CD14-positive monocyte (primary cell): ENCODE data around the gene MEG3. TPM values are rescaled to one million over a fixed set of nuclear protein-coding genes. Genes with fewer than 3 reads are reported as not detected.

ENCODE experiments used
- DNase-seq, 3 donors: peaks; one replicate each; pipeline ENCODE4 v3.0.0-alpha.2; 2011 to 2022
- H2AFZ ChIP-seq: 2 replicates; pipeline ENCODE4 v1.6.0; 2012; ENCODE audit warnings: mild to moderate bottlenecking, low read depth, low read length, inconsistent platforms; ENCODE audit not compliant: insufficient read depth, poor library complexity, severe bottlenecking
- H3K27ac ChIP-seq, 2 donors: 1 replicate in 1 of 2; 2 replicates in 1 of 2; pipeline ENCODE4 v1.5.1; 2012 to 2013; ENCODE audit warnings: low read length in 2 of 2, control low read depth in 1 of 2, inconsistent platforms in 1 of 2, low read depth in 1 of 2, mild to moderate bottlenecking in 1 of 2
- H3K27me3 ChIP-seq, 2 donors: one replicate each; pipeline versions ENCODE4 v1.6.0 to v1.6.1; 2011 to 2013; ENCODE audit warnings: low read length in 2 of 2; ENCODE audit not compliant: control insufficient read depth in 2 of 2, insufficient read depth in 2 of 2
- H3K36me3 ChIP-seq, 2 donors: replicated peaks in 1 of 2; 1 replicate in 1 of 2; 2 replicates in 1 of 2; pipeline versions ENCODE4 v1.5.1 to v1.6.1; 2012 to 2013; ENCODE audit warnings: low read length in 2 of 2, control low read depth in 1 of 2, inconsistent platforms in 1 of 2, mild to moderate bottlenecking in 1 of 2; ENCODE audit not compliant: insufficient read depth in 2 of 2, control insufficient read depth in 1 of 2
- H3K4me1 ChIP-seq, 2 donors: 1 replicate in 1 of 2; 2 replicates in 1 of 2; pipeline versions ENCODE4 v1.5.1 to v1.6.1; 2012 to 2013; ENCODE audit warnings: low read length in 2 of 2, control low read depth in 1 of 2, inconsistent platforms in 1 of 2, mild to moderate bottlenecking in 1 of 2, moderate library complexity in 1 of 2; ENCODE audit not compliant: insufficient read depth in 2 of 2, control insufficient read depth in 1 of 2
- H3K4me2 ChIP-seq: replicated peaks from 2 replicates; pipeline ENCODE3; 2012; ENCODE audit warnings: low read length, moderate library complexity, mild to moderate bottlenecking; ENCODE audit not compliant: poor library complexity, severe bottlenecking; ENCODE audit errors: extremely low read depth
- H3K4me3 ChIP-seq, 3 experiments: fragments of 200-600 bp in 1 of 3; sonication (generic) in 1 of 3; replicated peaks in 1 of 3; 1 replicate in 2 of 3; 2 replicates in 1 of 3; pipeline ENCODE4 v1.5.1; 2011 to 2013; ENCODE audit warnings: low read length in 3 of 3, mild to moderate bottlenecking in 3 of 3, control low read depth in 2 of 3, low read depth in 2 of 3, inconsistent platforms in 1 of 3, moderate library complexity in 1 of 3
- H3K79me2 ChIP-seq: 2 replicates; pipeline ENCODE4 v1.6.0; 2012; ENCODE audit warnings: mild to moderate bottlenecking, control low read depth, inconsistent platforms, low read length, moderate library complexity; ENCODE audit not compliant: insufficient read depth
- H3K9ac ChIP-seq: 2 replicates; pipeline ENCODE4 v1.6.0; 2017; ENCODE audit warnings: low read length, mild to moderate bottlenecking; ENCODE audit not compliant: insufficient read depth, poor library complexity, severe bottlenecking
- H3K9me3 ChIP-seq, 2 donors: replicated peaks in 1 of 2; 1 replicate in 1 of 2; 2 replicates in 1 of 2; pipeline versions ENCODE4 v1.5.1 to v1.6.1; 2012 to 2013; ENCODE audit warnings: low read length in 2 of 2, control low read depth in 1 of 2; ENCODE audit not compliant: control insufficient read depth in 1 of 2, insufficient read depth in 1 of 2
- H4K20me1 ChIP-seq: 2 replicates; pipeline ENCODE4 v1.6.0; 2012; ENCODE audit warnings: mild to moderate bottlenecking, low read length, control low read depth, moderate library complexity; ENCODE audit not compliant: insufficient read depth
- H3K27ac Mint-ChIP-seq, 7 donors: one replicate each; pipeline ENCODE4 v1.8.0; 2020; ENCODE audit warnings: mild to moderate bottlenecking in 7 of 7, mixed read lengths in 7 of 7, moderate library complexity in 6 of 7, inconsistent platforms in 2 of 7
- H3K27me3 Mint-ChIP-seq, 3 donors: one replicate each; pipeline ENCODE4 v1.8.0; 2021 to 2022; ENCODE audit warnings: low read depth in 3 of 3, mild to moderate bottlenecking in 3 of 3, mixed read lengths in 3 of 3, moderate library complexity in 3 of 3, inconsistent platforms in 1 of 3
- H3K36me3 Mint-ChIP-seq, 2 donors: one replicate each; pipeline ENCODE4 v1.8.0; 2020; ENCODE audit warnings: mixed read lengths in 2 of 2, inconsistent platforms in 1 of 2, mild to moderate bottlenecking in 1 of 2
- H3K4me1 Mint-ChIP-seq: one replicate; pipeline ENCODE4 v1.8.0; 2020; ENCODE audit warnings: mild to moderate bottlenecking, mixed read lengths
- H3K4me3 Mint-ChIP-seq, 2 donors: one replicate each; pipeline ENCODE4 v1.8.0; 2020; ENCODE audit warnings: mild to moderate bottlenecking in 2 of 2, mixed read lengths in 2 of 2, moderate library complexity in 1 of 2
- H3K9me3 Mint-ChIP-seq, 7 donors: one replicate each; pipeline ENCODE4 v1.8.0; 2020 to 2022; ENCODE audit warnings: mixed read lengths in 7 of 7, mild to moderate bottlenecking in 6 of 7, moderate library complexity in 6 of 7, inconsistent platforms in 2 of 7
- WGBS: methylation state at CpG from one replicate; pipeline ENCODE4 v1.1.5; 2013; ENCODE audit warnings: missing lambda C conversion rate; ENCODE audit not compliant: insufficient coverage; 5-methylcytosine and 5-hydroxymethylcytosine counted together
- intact Hi-C, 2 donors: fragments of 100-400 bp; cut with micrococcal nuclease; formaldehyde crosslinking; loops; one replicate each; pipeline versions ENCODE4 v1.15.0 to v1.15.1; 2023
- polyA plus RNA-seq, 3 donors: library from polyadenylated mRNA; depleted of rRNA in 1 of 3; unstranded in 2 of 3; stranded (reverse) in 1 of 3; fragments of 300-500 nt in 2 of 3; fragments of >200 nt in 1 of 3; fragmentation: Illumina TruSeq in 2 of 3; gene quantifications; 1 replicate in 2 of 3; 2 replicates in 1 of 3; pipeline ENCODE4 v1.2.3, GENCODE V29; 2012 to 2021
- TF ChIP-seq, protein P1 (sequence below): fragments of 200-600 bp; IDR thresholded peaks from one replicate; pipeline ENCODE4 v1.8.0; 2022; ENCODE audit warnings: antibody characterized with exemption, mild to moderate bottlenecking

MEG3 gene
- polyA plus RNA-seq, 3 donors: 1.7 TPM; not detected in 2

DNA sequence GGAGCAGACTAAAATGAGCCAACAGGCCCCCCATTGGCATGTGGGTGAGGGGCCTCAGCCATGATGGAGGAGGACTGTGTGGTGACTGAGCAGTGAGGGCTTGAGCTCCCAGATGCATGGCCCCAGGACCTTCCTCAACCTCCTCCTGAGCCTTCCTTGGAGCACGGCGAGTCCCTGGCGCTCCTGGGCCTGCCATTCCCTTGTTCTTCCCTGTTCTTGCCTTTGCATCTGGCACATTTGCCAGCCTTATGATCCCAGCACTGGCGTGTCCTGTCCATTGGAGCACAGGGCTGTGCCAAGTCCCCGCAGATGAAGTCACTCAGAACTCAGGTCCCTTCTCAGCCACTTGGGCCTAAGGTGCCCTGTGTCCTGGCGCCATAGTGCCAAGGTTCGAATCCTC is 40.3 kb upstream of the MEG3 start:
- H3K4me1 Mint-ChIP-seq: no peaks in the 10 kb centered on the region
- no peak for DNase-seq
- H3K4me2 ChIP-seq: no peak overlapping the region
- H3K36me3 Mint-ChIP-seq: no peaks in the 10 kb centered on the region
- no peak overlapping the region for H2AFZ ChIP-seq
- no peak overlapping the region for H3K9ac ChIP-seq
- H3K27ac Mint-ChIP-seq: no peak overlapping the region
- intact Hi-C loops: no loop called here
- TF ChIP-seq, protein P1, sequence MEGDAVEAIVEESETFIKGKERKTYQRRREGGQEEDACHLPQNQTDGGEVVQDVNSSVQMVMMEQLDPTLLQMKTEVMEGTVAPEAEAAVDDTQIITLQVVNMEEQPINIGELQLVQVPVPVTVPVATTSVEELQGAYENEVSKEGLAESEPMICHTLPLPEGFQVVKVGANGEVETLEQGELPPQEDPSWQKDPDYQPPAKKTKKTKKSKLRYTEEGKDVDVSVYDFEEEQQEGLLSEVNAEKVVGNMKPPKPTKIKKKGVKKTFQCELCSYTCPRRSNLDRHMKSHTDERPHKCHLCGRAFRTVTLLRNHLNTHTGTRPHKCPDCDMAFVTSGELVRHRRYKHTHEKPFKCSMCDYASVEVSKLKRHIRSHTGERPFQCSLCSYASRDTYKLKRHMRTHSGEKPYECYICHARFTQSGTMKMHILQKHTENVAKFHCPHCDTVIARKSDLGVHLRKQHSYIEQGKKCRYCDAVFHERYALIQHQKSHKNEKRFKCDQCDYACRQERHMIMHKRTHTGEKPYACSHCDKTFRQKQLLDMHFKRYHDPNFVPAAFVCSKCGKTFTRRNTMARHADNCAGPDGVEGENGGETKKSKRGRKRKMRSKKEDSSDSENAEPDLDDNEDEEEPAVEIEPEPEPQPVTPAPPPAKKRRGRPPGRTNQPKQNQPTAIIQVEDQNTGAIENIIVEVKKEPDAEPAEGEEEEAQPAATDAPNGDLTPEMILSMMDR: no peak
- peaks cover 1 to 3% (median 2%) of the 10 kb centered on the region in 3 donors for H3K27me3 Mint-ChIP-seq
- no peaks in the 10 kb centered on the region for H3K9me3 Mint-ChIP-seq
- no peaks in the 10 kb centered on the region for H3K4me1 ChIP-seq
- H3K27me3 ChIP-seq: no peaks in the 10 kb centered on the region
- no peak overlapping the region for H3K27ac ChIP-seq
- no peaks in the 10 kb centered on the region for H4K20me1 ChIP-seq
- H3K79me2 ChIP-seq: no peaks in the 10 kb centered on the region
- 100% methylated on average over 4 of the region's 7 CpGs for WGBS
- no peak overlapping the region for H3K4me3 ChIP-seq
- H3K9me3 ChIP-seq: no peaks in the 10 kb centered on the region
- no peaks in the 10 kb centered on the region for H3K36me3 ChIP-seq
- no peak overlapping the region for H3K4me3 Mint-ChIP-seq

DNA sequence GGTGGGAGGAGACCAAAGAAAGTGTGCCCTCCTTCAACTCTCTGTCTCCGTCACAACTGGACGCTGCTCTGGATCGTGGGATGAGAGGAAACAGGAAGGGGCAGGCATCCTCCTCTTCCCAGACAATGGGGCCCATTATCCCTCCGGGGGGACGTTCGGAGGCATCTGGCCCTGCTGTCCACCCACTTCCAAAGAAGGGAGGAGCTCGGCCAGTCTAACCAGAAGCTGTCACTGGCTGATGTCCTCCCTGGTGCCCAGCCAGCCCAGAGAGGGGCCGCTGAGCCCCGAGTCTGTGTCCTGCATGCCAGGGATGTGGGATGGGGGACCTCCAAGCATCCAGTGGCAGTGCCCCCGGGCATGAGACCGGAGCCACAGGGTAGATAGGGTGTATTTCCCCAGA is 39.8 kb upstream of the MEG3 start:
- H3K9me3 ChIP-seq: no peaks in the 10 kb centered on the region
- no peaks in the 10 kb centered on the region for H4K20me1 ChIP-seq
- H3K4me2 ChIP-seq: no peak overlapping the region
- TF ChIP-seq, protein P1: no peak
- no peaks in the 10 kb centered on the region for H3K36me3 ChIP-seq
- no peaks in the 10 kb centered on the region for H3K4me1 Mint-ChIP-seq
- peak overlapping the region in 1 of 7 donors; percentile 12 for H3K27ac Mint-ChIP-seq
- H3K36me3 Mint-ChIP-seq: no peaks in the 10 kb centered on the region
- WGBS: 100% methylated on average over 2 of the region's 11 CpGs
- H3K9me3 Mint-ChIP-seq: no peaks in the 10 kb centered on the region
- no peaks in the 10 kb centered on the region for H3K79me2 ChIP-seq
- no peak overlapping the region for H2AFZ ChIP-seq
- no peaks in the 10 kb centered on the region for H3K4me1 ChIP-seq
- DNase-seq: no peak
- no peak overlapping the region for H3K9ac ChIP-seq
- H3K4me3 Mint-ChIP-seq: no peak overlapping the region
- intact Hi-C loops: no loop called here
- peaks cover 1 to 2% (median 1%) of the 10 kb centered on the region in 3 donors for H3K27me3 Mint-ChIP-seq
- H3K27ac ChIP-seq: no peak overlapping the region
- no peak overlapping the region for H3K4me3 ChIP-seq
- no peaks in the 10 kb centered on the region for H3K27me3 ChIP-seq
